CD4-positive, alpha-beta T cell (primary cell): ENCODE data around the gene KLHL2. TPM values are rescaled to one million over a fixed set of nuclear protein-coding genes. Genes with fewer than 3 reads are reported as not detected.

Experiments used
- ATAC-seq: fragments of 200-7000 bp; cut with Tn5 transposase; one replicate; pipeline ENCODE4 v1.10.0; 2022; ENCODE audit warnings: mild to moderate bottlenecking; ENCODE audit not compliant: poor library complexity
- CTCF ChIA-PET: fragments of 350-600 bp; sonication (Branson Sonifier 250); formaldehyde crosslinking; loops from one replicate; lab custom pipeline; 2021; ENCODE audit warnings: antibody characterized with exemption, inconsistent platforms; lab: Charles Lee
- POLR2A ChIA-PET: fragments of 350-600 bp; sonication (Branson Sonifier 250); formaldehyde crosslinking; loops from one replicate; lab custom pipeline; 2021; ENCODE audit warnings: antibody characterized with exemption, inconsistent platforms; lab: Charles Lee
- DNase-seq, 14 experiments: peaks; one replicate each; pipeline ENCODE4 v3.0.0-alpha.2; 2013 to 2020; ENCODE audit warnings: mixed read lengths in 2 of 14
- H3K27ac ChIP-seq, 2 donors: one replicate each; pipeline versions ENCODE4 v1.5.1 to v1.7.0; 2013; ENCODE audit warnings: low read length in 2 of 2, low read depth in 1 of 2, mild to moderate bottlenecking in 1 of 2
- H3K27me3 ChIP-seq, 2 experiments: 1 replicate in 1 of 2; 2 replicates in 1 of 2; pipeline versions ENCODE4 v1.6.1 to v1.7.0; 2013; ENCODE audit warnings: low read length in 2 of 2, control low read depth in 1 of 2, mild to moderate bottlenecking in 1 of 2, moderate library complexity in 1 of 2; ENCODE audit not compliant: insufficient read depth in 2 of 2, control insufficient read depth in 1 of 2
- H3K36me3 ChIP-seq: one replicate; pipeline ENCODE4 v1.6.1; 2013; ENCODE audit warnings: low read length, control low read depth; ENCODE audit not compliant: insufficient read depth
- H3K4me1 ChIP-seq: one replicate; pipeline ENCODE4 v1.6.1; 2013; ENCODE audit warnings: low read length, control low read depth; ENCODE audit not compliant: insufficient read depth
- H3K4me3 ChIP-seq: one replicate; pipeline ENCODE4 v1.5.1; 2013; ENCODE audit warnings: mild to moderate bottlenecking, low read length, moderate library complexity
- H3K9me3 ChIP-seq, 2 experiments: 1 replicate in 1 of 2; 2 replicates in 1 of 2; pipeline versions ENCODE4 v1.6.1 to v1.7.0; 2013; ENCODE audit warnings: low read length in 2 of 2, mild to moderate bottlenecking in 2 of 2, control low read depth in 1 of 2, moderate library complexity in 1 of 2; ENCODE audit not compliant: control insufficient read depth in 1 of 2, insufficient read depth in 1 of 2
- H3K27ac Mint-ChIP-seq: one replicate; pipeline ENCODE4 v1.8.0; 2020; ENCODE audit warnings: mixed read lengths
- H3K27me3 Mint-ChIP-seq: one replicate; pipeline ENCODE4 v1.8.0; 2021; ENCODE audit warnings: mixed read lengths
- H3K36me3 Mint-ChIP-seq: one replicate; pipeline ENCODE4 v1.8.0; 2021; ENCODE audit warnings: low read depth, mixed read lengths
- H3K4me1 Mint-ChIP-seq: one replicate; pipeline ENCODE4 v1.8.0; 2021; ENCODE audit warnings: low read depth, mixed read lengths
- H3K4me3 Mint-ChIP-seq: one replicate; pipeline ENCODE4 v1.8.0; 2020; ENCODE audit warnings: mild to moderate bottlenecking, mixed read lengths
- H3K9me3 Mint-ChIP-seq: one replicate; pipeline ENCODE4 v1.8.0; 2020; ENCODE audit warnings: mixed read lengths
- intact Hi-C, 2 experiments: fragments of 100-400 bp; cut with DNase I in 1 of 2; cut with micrococcal nuclease in 1 of 2; formaldehyde crosslinking; loops; one replicate each; pipeline versions ENCODE4 v1.15.1 to v1.9.0; 2023 to 2025; cut with DNase I, micrococcal nuclease
- total RNA-seq, 174 experiments: library from RNA in 2 of 174; stranded (reverse) in 2 of 174; gene quantifications; one replicate each; pipeline ENCODE4 v1.2.3 and lab custom pipeline; 2021 to 2026
- TF ChIP-seq, protein P1 (sequence below): fragments of 200-600 bp; IDR thresholded peaks from one replicate; pipeline ENCODE4 v1.8.0; 2022; ENCODE audit warnings: antibody characterized with exemption, mild to moderate bottlenecking

Gene KLHL2
- total RNA-seq, 2 experiments from 2014 or later, result 19.9 to 20.0 TPM

DNA sequence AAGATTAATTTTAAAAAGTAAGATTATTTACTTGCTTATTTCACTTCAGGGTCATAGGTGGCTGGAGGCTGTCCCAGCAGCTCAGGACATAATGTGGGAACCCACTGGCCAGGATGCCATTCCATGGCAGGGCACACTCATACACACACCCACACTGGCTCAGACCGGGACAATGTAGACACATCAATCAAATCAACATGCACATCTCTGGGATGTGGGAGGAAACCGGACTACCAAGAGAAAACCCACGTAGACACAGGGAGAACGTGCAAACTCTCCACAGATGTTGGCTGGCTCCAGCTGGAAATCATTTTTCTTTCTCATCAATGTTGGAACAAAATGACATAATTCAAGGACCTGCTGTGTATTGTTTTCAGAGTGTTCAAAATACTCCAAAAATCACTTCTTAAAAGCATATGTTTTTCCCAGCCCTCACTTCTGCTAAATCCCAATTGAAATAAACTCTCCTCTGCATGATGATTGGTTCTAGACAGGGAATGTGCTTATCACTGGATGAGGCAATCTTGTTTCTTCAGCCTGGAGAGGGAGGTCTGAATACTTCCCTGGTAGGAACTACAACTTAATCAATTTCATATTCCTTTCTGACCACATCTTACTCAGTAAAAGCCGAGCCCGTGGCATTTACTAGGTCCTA is 152.8 kb downstream of the KLHL2 start:
- ChIA-PET POLR2A (no interaction called here), CTCF (no interaction called here)
- H3K4me3 Mint-ChIP-seq, result no peak overlapping the region
- intact Hi-C loops, result no loop called here
- no peaks in the 10 kb centered on the region for H3K4me1 Mint-ChIP-seq
- H3K36me3 ChIP-seq, result no peaks in the 10 kb centered on the region
- no peaks in the 10 kb centered on the region for H3K36me3 Mint-ChIP-seq
- H3K27me3 ChIP-seq, result peaks cover 0 to 25% of the 10 kb centered on the region in 2 experiments
- H3K4me1 ChIP-seq, result no peaks in the 10 kb centered on the region
- no peaks in the 10 kb centered on the region for H3K9me3 Mint-ChIP-seq
- peaks cover 43% of the 10 kb centered on the region for H3K27me3 Mint-ChIP-seq
- H3K27ac ChIP-seq, result no peak overlapping the region
- no peak overlapping the region for H3K27ac Mint-ChIP-seq
- no peaks in the 10 kb centered on the region for H3K9me3 ChIP-seq
- ATAC-seq (no peak), DNase-seq (no peak)
- no peak overlapping the region for H3K4me3 ChIP-seq
- TF ChIP-seq, protein P1, sequence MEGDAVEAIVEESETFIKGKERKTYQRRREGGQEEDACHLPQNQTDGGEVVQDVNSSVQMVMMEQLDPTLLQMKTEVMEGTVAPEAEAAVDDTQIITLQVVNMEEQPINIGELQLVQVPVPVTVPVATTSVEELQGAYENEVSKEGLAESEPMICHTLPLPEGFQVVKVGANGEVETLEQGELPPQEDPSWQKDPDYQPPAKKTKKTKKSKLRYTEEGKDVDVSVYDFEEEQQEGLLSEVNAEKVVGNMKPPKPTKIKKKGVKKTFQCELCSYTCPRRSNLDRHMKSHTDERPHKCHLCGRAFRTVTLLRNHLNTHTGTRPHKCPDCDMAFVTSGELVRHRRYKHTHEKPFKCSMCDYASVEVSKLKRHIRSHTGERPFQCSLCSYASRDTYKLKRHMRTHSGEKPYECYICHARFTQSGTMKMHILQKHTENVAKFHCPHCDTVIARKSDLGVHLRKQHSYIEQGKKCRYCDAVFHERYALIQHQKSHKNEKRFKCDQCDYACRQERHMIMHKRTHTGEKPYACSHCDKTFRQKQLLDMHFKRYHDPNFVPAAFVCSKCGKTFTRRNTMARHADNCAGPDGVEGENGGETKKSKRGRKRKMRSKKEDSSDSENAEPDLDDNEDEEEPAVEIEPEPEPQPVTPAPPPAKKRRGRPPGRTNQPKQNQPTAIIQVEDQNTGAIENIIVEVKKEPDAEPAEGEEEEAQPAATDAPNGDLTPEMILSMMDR, result no peak

DNA sequence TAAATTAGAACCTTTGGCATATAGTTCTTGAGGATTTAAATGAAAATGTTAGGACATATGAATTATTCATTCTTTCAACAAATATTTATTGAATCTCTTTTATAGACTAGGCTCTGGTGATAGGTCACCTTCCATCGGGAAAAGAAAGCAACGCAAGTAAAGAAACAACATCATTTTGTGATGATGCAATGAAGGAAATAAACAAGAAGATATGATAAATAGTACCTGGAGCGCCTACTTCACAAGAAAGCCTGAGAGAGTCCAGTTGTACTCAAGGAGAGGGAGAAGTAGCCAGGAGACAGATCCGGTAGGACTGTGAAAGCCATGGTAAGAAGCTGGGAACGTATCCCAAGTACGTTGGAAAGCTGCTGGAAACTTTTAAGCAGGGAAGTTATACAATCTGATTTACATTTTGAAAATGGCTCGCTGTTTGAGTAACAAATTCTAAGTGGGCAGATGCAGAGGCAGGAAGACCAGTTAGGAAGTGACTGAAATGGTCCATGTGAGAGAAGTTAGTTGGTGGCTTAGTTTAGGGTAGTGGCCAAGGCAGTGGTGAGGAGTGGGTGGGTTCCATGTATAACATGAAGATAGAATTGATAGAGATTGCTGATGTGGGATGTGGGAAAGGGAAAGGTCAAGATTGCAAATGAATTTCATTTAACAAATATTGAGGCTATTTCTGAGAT is 153.8 kb downstream of the KLHL2 start:
- peaks cover 0 to 25% of the 10 kb centered on the region in 2 experiments for H3K27me3 ChIP-seq
- no peak for DNase-seq
- ATAC-seq, result no peak
- H3K36me3 Mint-ChIP-seq, result no peaks in the 10 kb centered on the region
- no peaks in the 10 kb centered on the region for H3K4me1 ChIP-seq
- H3K36me3 ChIP-seq, result no peaks in the 10 kb centered on the region
- H3K27ac ChIP-seq, result no peak overlapping the region
- ChIA-PET POLR2A (no interaction called here), CTCF (no interaction called here)
- H3K27ac Mint-ChIP-seq, result no peak overlapping the region
- H3K27me3 Mint-ChIP-seq, result peaks cover 39% of the 10 kb centered on the region
- intact Hi-C loops, result no loop called here
- H3K9me3 ChIP-seq, result no peaks in the 10 kb centered on the region
- H3K4me1 Mint-ChIP-seq, result no peaks in the 10 kb centered on the region
- TF ChIP-seq, protein P1, result no peak
- H3K4me3 Mint-ChIP-seq, result no peak overlapping the region
- H3K9me3 Mint-ChIP-seq, result no peaks in the 10 kb centered on the region
- no peak overlapping the region for H3K4me3 ChIP-seq

DNA sequence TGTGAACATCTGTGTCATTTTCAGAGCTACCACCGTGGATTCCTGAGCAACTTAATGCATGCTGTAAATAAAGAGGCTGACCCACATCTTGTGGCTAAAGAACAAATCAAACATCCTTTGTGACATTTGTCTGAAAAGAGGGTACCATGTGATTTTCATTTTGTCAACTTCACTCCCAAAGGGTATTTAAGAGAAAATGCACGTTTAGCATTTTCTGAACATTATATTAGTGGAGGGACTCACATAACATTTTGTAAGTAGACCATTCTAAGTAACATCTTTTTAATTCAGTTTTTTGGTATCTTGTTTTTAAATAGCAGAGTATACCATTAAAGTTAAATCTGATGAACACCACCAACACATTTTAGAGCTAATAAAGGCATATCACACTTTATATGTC is 154.4 kb downstream of the KLHL2 start:
- no peaks in the 10 kb centered on the region for H3K4me1 Mint-ChIP-seq
- TF ChIP-seq, protein P1, result no peak
- intact Hi-C loops, result no loop called here
- ChIA-PET CTCF (no interaction called here), POLR2A (no interaction called here)
- no peaks in the 10 kb centered on the region for H3K9me3 ChIP-seq
- peaks cover 0 to 25% of the 10 kb centered on the region in 2 experiments for H3K27me3 ChIP-seq
- ATAC-seq (no peak), DNase-seq (no peak)
- no peaks in the 10 kb centered on the region for H3K4me1 ChIP-seq
- no peaks in the 10 kb centered on the region for H3K36me3 ChIP-seq
- H3K27ac ChIP-seq, result no peak overlapping the region
- H3K27ac Mint-ChIP-seq, result no peak overlapping the region
- H3K9me3 Mint-ChIP-seq, result no peaks in the 10 kb centered on the region
- H3K4me3 ChIP-seq, result no peak overlapping the region
- H3K27me3 Mint-ChIP-seq, result peaks cover 39% of the 10 kb centered on the region
- H3K36me3 Mint-ChIP-seq, result no peaks in the 10 kb centered on the region
- H3K4me3 Mint-ChIP-seq, result no peak overlapping the region
